Panc1 (cell line): ENCODE data around the gene CDK6.

Experiments used
- POLR2AphosphoS5 ChIP-seq: IDR thresholded peaks from 2 replicates; pipeline ENCODE4 v1.6.1; 2012; ENCODE audit warnings: mild to moderate bottlenecking, low read depth, low read length, moderate library complexity
- SIN3A ChIP-seq: IDR thresholded peaks from 2 replicates; pipeline ENCODE4 v1.6.1; 2012; ENCODE audit warnings: low read depth, mild to moderate bottlenecking, low read length, moderate library complexity, borderline replicate concordance; ENCODE audit not compliant: insufficient read depth
- TCF7L2 ChIP-seq: IDR thresholded peaks from 2 replicates; pipeline ENCODE4 v1.6.1; 2011; ENCODE audit warnings: mild to moderate bottlenecking, low read depth, low read length, inconsistent platforms
- TF ChIP-seq, protein P1 (sequence below): fragments of 450-650 bp; IDR thresholded peaks from 2 replicates; pipeline ENCODE4 v1.5.1; 2017; ENCODE audit warnings: mild to moderate bottlenecking
- TF ChIP-seq, protein P2 (sequence below), 2 experiments: IDR thresholded peaks; 2 replicates each; pipeline ENCODE4 v1.6.1; 2011 to 2012; ENCODE audit warnings: low read depth in 2 of 2, control low read depth in 1 of 2, low read length in 1 of 2, mild to moderate bottlenecking in 1 of 2, moderate library complexity in 1 of 2; ENCODE audit not compliant: insufficient read depth in 1 of 2

DNA sequence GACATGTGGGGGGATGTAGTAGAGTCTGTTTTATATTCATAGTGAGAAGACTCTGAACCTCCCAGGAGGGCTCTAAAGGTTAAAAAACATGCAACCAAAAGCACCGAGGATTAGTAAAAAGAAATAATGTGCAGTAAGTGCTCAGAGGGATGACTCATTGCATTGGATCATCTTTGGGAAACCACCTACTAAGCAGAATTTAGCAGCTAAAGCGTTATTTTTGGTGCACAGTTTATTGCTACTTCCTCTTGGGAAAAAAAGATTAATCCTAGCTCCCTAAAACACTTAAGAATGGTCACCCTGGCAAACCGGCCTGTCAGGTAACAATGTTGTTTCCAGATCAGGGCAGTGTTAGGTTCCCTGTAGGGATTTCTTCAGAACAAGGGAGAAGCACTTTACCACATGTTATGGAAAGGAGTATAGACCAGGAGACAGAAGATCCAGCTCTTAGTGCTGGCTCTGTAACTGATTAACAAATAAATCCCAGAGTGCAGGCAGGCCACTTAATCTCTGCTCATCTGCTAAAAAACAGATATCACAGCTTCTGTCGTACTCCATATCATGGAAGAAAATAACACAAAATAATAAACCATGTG is 201.4 kb downstream of the CDK6 start:
- no peak for TF ChIP-seq POLR2AphosphoS5
- TF ChIP-seq, protein P1, sequence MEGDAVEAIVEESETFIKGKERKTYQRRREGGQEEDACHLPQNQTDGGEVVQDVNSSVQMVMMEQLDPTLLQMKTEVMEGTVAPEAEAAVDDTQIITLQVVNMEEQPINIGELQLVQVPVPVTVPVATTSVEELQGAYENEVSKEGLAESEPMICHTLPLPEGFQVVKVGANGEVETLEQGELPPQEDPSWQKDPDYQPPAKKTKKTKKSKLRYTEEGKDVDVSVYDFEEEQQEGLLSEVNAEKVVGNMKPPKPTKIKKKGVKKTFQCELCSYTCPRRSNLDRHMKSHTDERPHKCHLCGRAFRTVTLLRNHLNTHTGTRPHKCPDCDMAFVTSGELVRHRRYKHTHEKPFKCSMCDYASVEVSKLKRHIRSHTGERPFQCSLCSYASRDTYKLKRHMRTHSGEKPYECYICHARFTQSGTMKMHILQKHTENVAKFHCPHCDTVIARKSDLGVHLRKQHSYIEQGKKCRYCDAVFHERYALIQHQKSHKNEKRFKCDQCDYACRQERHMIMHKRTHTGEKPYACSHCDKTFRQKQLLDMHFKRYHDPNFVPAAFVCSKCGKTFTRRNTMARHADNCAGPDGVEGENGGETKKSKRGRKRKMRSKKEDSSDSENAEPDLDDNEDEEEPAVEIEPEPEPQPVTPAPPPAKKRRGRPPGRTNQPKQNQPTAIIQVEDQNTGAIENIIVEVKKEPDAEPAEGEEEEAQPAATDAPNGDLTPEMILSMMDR, result no peak
- TF ChIP-seq, protein P2, sequence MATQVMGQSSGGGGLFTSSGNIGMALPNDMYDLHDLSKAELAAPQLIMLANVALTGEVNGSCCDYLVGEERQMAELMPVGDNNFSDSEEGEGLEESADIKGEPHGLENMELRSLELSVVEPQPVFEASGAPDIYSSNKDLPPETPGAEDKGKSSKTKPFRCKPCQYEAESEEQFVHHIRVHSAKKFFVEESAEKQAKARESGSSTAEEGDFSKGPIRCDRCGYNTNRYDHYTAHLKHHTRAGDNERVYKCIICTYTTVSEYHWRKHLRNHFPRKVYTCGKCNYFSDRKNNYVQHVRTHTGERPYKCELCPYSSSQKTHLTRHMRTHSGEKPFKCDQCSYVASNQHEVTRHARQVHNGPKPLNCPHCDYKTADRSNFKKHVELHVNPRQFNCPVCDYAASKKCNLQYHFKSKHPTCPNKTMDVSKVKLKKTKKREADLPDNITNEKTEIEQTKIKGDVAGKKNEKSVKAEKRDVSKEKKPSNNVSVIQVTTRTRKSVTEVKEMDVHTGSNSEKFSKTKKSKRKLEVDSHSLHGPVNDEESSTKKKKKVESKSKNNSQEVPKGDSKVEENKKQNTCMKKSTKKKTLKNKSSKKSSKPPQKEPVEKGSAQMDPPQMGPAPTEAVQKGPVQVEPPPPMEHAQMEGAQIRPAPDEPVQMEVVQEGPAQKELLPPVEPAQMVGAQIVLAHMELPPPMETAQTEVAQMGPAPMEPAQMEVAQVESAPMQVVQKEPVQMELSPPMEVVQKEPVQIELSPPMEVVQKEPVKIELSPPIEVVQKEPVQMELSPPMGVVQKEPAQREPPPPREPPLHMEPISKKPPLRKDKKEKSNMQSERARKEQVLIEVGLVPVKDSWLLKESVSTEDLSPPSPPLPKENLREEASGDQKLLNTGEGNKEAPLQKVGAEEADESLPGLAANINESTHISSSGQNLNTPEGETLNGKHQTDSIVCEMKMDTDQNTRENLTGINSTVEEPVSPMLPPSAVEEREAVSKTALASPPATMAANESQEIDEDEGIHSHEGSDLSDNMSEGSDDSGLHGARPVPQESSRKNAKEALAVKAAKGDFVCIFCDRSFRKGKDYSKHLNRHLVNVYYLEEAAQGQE (IDR thresholded peaks at IDR 0.05; ENCODE audit: insufficient read depth in 1 of 2, low read depth in 2 of 2, low read length in 1 of 2), result no peak
- TF ChIP-seq SIN3A, result no peak
- no peak for TF ChIP-seq TCF7L2
